Fibroblast of villous mesenchyme (primary cell): Measurements from ENCODE around the gene PIGO. TPM values are rescaled to one million over a fixed set of nuclear protein-coding genes. Genes with fewer than 3 reads are reported as not detected.

Experiments
- DNase-seq: peaks from one replicate; pipeline ENCODE4 v3.0.0-alpha.2; 2010; ENCODE audit warnings: low read depth
- H3K4me3 ChIP-seq: 2 replicates; pipeline ENCODE4 v1.5.1; 2011; ENCODE audit warnings: low read depth, mild to moderate bottlenecking, low read length
- CTCF ChIP-seq: IDR thresholded peaks from 2 replicates; pipeline ENCODE4 v1.5.1; 2012; ENCODE audit warnings: low read depth, mild to moderate bottlenecking, low read length; ENCODE audit not compliant: insufficient read depth
- total RNA-seq: library from RNA; depleted of rRNA; stranded (reverse); fragments of >200 nt; gene quantifications from 2 replicates; pipeline ENCODE4 v1.2.3, GENCODE V29; 2012

PIGO gene
- total RNA-seq = 13.5 and 14.7 TPM in 2 replicates

- peak; percentile 77 for TF ChIP-seq CTCF
- peak; percentile 78 for DNase-seq
- peak within 1 kb of the TSS; percentile 100 for H3K4me3 ChIP-seq
These were observed at the start of gene PIGO for GRCh38 chr9:35096035-35096849. Gene PIGO, minus strand, starts transcription at chr9:35096591. Its CDS starts 1,026 bp downstream, at chr9:35095565.

GRCh38 chr9:35142037-35142436 lies 45.6 kb upstream of the PIGO start:
- no peak for TF ChIP-seq CTCF
- DNase-seq = no peak
- no peak overlapping the region for H3K4me3 ChIP-seq

- no peak for TF ChIP-seq CTCF
- DNase-seq = no peak
- H3K4me3 ChIP-seq = no peak overlapping the region
These were observed 43.7 kb upstream of the PIGO start for GRCh38 chr9:35140093-35140492.

GRCh38 chr9:35136866-35137265 lies 40.5 kb upstream of the PIGO start:
- no peak for DNase-seq
- no peak for TF ChIP-seq CTCF
- no peak overlapping the region for H3K4me3 ChIP-seq

- TF ChIP-seq CTCF = no peak
- no peak overlapping the region for H3K4me3 ChIP-seq
- no peak for DNase-seq
These were observed 39.6 kb upstream of the PIGO start for GRCh38 chr9:35135988-35136387.

- H3K4me3 ChIP-seq = no peak overlapping the region
- no peak for DNase-seq
- no peak for TF ChIP-seq CTCF
These were observed 38.5 kb upstream of the PIGO start for GRCh38 chr9:35134920-35135319.
